Fibroblast of skin of scalp (primary cell): ENCODE measurements around the gene PPME1.
A peak's percentile ranks its signal among the peaks of the same experiment; 100 is the strongest.

ENCODE experiments used
- DNase-seq: peaks from one replicate; pipeline ENCODE4 v3.0.0-alpha.2; 2013

Gene PPME1

GRCh38 chr11:74283580-74284180, 112.6 kb downstream of the PPME1 start:
- no peak for DNase-seq

GRCh38 chr11:74284466-74284865, 113.4 kb downstream of the PPME1 start:
- DNase-seq = peak; percentile 59

GRCh38 chr11:74288161-74288560, 117.1 kb downstream of the PPME1 start:
- peak; percentile 86 for DNase-seq

GRCh38 chr11:74288911-74289310, 117.8 kb downstream of the PPME1 start:
- peak; percentile 39 for DNase-seq

- no peak for DNase-seq
Measured at GRCh38 chr11:74297484-74297883, 126.4 kb downstream of the PPME1 start.

GRCh38 chr11:74299015-74299414, 127.9 kb downstream of the PPME1 start:
- DNase-seq = peak; percentile 42
